Mesodermal cell (in vitro differentiated cells): Measurements from ENCODE around the gene GABBR2.

Source experiments
- H3K27ac ChIP-seq: 2 replicates; pipeline ENCODE4 v1.7.0; 2013; ENCODE audit warnings: mild to moderate bottlenecking, low read depth, low read length, moderate library complexity; ENCODE audit not compliant: severe bottlenecking
- H3K36me3 ChIP-seq: 2 replicates; pipeline ENCODE4 v1.7.1; 2013; ENCODE audit warnings: mild to moderate bottlenecking, low read length, moderate library complexity; ENCODE audit not compliant: control insufficient read depth, insufficient read depth
- H3K4me1 ChIP-seq: one replicate; pipeline ENCODE4 v1.7.1; 2013; ENCODE audit warnings: mild to moderate bottlenecking, low read length; ENCODE audit not compliant: insufficient read depth, control insufficient read depth, poor library complexity, severe bottlenecking
- H3K4me3 ChIP-seq: 2 replicates; pipeline ENCODE4 v1.7.0; 2013; ENCODE audit warnings: low read length, control low read depth, mild to moderate bottlenecking; ENCODE audit not compliant: insufficient read depth, poor library complexity, severe bottlenecking; ENCODE audit errors: extremely low read depth
- H3K9me3 ChIP-seq: 2 replicates; pipeline ENCODE4 v1.7.1; 2013; ENCODE audit warnings: mild to moderate bottlenecking, low read length, moderate library complexity; ENCODE audit not compliant: control insufficient read depth
- WGBS, 2 experiments: methylation state at CpG; one replicate each; pipeline ENCODE4 v1.1.5; 2013; ENCODE audit warnings: missing lambda C conversion rate in 2 of 2; ENCODE audit not compliant: insufficient coverage in 2 of 2; 5-methylcytosine and 5-hydroxymethylcytosine counted together

The GABBR2 gene

DNA sequence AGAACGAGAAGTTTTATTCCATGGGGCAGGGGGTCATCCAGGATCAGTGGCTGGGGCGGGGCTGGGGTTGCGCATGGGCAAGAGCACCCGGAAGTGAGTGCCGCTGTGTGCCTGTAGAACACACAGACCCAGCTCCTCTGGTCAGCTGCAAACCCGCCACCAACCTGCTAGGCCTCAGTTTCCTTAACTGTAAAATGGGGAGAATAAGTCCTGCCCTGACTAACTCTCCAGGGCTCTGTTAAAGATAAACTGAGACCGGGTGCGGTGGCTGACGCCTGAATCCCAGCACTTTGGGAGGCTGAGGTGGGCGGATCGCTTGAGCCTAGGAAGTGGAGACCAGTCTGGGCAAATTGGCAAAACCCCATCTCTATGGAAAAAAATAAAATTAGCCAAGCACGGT is 152.2 kb downstream of the GABBR2 start:
- Histone ChIP-seq H3K27ac (no peak overlapping the region), H3K4me3 (no peak overlapping the region), H3K4me1 (peaks cover 4% of the 10 kb centered on the region), H3K9me3 (no peaks in the 10 kb centered on the region), H3K36me3 (no peaks in the 10 kb centered on the region)
- WGBS, 2 experiments = 90 to 91% methylated on average over 11 to 12 of the region's 12 CpGs

DNA sequence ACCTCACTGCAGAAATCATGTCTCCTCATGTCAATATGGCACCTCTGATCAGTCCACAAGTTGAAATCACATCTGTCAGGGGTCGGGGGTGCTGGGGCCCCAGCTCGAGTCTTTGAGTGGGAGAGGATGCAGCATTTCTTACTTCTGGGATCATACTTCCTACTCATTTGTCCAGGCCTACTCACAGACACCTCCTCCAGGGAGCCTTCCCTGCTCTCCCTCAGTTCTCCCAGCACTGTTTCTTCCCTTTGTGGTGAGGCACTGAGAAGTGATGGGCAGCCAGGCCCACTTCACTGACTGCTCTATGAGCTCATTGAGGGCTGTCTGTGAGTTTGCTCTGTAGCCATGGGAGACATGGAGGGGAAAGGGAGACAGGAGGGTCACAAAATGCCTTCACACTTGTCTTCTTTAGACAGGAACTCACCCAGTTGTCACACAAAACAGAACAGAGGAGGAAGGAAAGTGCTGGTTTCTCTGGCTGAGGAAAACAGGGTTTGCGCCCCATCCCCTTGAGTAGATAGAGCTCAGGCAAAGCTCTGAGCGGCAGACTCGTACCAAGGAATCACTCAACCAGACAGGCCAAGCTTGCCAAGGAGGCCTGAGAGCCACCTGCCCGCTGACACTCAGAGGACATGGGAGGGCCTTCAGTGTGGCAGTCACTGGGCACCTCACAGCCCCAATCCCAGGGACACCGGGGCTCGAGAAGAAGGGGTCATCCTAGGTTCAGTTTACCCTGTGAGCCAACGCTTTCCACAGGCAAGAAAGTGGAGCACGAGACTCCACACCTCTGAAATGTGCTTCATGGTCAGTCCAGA is 152.9 kb downstream of the GABBR2 start:
- 88 to 89% methylated on average over 9 of the region's 10 CpGs for WGBS, 2 experiments
- Histone ChIP-seq H3K9me3 (no peaks in the 10 kb centered on the region), H3K27ac (no peak overlapping the region), H3K4me3 (no peak overlapping the region), H3K4me1 (peaks cover 4% of the 10 kb centered on the region), H3K36me3 (no peaks in the 10 kb centered on the region)

DNA sequence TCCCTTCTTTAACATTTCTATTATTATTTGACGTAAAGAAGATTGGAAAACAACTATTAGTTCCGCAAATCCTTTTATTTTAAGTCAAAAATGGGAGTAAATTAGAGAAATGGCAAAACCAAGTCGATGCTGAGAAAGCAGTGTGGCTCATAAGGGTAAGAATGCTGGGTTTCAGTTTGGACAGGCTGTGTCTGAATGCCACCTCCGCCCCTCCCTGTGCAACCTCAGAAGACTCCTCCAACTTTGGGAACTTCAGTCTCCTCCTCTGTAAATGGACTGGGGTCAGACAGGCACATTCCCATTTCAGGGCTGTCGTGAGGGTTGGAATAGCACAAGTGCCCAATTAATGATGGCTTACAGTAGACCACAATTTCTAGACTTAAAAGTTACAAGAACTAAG is 154.0 kb downstream of the GABBR2 start:
- 94 to 100% methylated on average over 1 to 2 of the region's 5 CpGs for WGBS, 2 experiments
- H3K36me3 ChIP-seq = no peaks in the 10 kb centered on the region
- no peak overlapping the region for H3K4me3 ChIP-seq
- no peak overlapping the region for H3K27ac ChIP-seq
- H3K4me1 ChIP-seq = peaks cover 4% of the 10 kb centered on the region
- no peaks in the 10 kb centered on the region for H3K9me3 ChIP-seq

DNA sequence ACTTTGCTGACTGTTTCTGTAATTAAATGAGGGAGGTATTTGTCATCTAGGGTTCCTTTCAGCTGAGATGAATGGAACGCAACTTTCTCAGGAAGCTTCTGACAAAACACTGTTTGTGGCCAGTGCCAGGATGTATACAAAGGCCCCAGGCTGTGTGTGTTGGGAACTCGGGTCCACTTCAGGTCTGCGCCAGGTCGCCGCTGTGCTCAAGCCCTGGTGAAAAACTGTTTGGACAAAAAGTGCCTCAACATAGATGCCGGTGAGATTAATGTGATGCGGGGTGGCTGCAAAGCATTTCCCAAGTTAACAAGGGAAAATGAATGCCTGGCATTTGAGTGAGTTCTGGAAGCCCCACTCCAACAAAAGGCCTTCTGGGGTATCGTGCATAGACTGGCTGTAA is 156.4 kb downstream of the GABBR2 start:
- Histone ChIP-seq H3K4me3 (no peak overlapping the region), H3K9me3 (no peaks in the 10 kb centered on the region), H3K27ac (no peak overlapping the region), H3K4me1 (peaks cover 4% of the 10 kb centered on the region), H3K36me3 (no peaks in the 10 kb centered on the region)
- 85 to 90% methylated on average over 7 of the region's 8 CpGs for WGBS, 2 experiments

DNA sequence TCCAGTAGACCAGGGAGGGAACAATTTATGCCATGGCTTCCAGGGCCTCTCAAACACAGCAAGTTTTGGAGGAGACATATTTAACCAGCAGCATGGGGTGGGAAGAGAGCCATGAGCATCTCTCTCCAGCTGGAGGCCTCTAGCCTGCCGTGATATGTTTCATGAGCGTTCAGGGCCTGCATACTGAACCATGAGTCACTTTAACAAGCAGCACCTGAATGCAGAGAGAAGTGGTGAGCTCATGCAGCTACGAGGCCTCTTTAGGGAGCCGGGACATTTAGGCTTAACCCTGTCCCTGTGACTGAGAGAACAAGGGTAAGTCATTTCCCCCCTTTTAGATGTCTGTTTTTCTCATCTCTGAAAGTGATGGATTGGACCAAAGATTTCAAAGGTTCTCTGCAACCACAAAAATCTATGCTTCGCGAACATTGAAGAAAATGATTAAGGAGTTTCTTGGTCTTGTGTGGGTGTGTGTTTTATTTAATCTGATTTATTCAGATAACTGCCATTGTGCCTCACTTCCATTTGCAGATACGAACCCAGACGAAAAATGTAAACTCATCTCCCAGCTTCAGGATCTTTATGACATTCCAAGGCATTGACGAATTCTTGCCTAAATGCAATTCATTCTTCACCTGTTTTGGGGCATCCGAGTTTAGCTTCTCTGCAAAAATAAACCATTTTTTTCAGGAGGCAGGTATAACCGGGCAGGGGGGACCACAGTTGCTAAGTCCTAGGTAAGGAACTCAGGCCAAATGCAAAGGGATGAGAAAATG is 157.0 kb downstream of the GABBR2 start:
- no peak overlapping the region for H3K4me3 ChIP-seq
- H3K36me3 ChIP-seq = no peaks in the 10 kb centered on the region
- H3K9me3 ChIP-seq = no peaks in the 10 kb centered on the region
- peaks cover 4% of the 10 kb centered on the region for H3K4me1 ChIP-seq
- WGBS, 2 experiments = 81 to 90% methylated on average over 7 to 8 of the region's 11 CpGs
- no peak overlapping the region for H3K27ac ChIP-seq

DNA sequence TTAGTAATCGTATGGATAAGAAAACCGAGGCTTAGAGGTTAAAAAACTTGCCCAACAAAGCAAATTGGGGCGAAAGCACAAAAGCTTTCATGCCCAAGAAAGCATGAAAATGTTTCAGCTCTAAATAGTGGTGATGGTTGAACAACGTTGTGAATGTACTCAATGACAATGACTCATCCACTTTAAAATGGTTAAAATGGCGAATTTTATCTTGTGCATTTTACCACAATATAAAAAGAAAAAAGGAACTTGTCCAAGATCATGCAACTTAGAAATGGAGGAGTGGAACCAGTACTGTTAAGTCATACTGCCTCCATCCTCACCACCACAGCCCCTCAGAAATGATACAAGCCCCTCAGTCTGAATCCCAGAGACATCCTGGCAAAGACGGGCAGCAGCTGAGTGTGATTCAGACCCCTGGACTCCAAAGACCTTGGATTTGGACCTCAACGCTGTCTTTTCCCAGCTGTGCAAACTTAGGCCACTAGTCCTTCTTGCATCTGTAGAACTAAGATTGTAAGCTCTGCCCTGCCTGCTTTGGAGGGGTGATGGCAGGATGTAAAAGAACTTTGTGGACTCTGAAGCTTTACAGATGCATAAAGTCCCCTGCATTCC is 158.4 kb downstream of the GABBR2 start:
- WGBS, 2 experiments = 91 to 93% methylated on average over 3 to 5 of the region's 7 CpGs
- Histone ChIP-seq H3K36me3 (no peaks in the 10 kb centered on the region), H3K4me3 (no peak overlapping the region)

DNA sequence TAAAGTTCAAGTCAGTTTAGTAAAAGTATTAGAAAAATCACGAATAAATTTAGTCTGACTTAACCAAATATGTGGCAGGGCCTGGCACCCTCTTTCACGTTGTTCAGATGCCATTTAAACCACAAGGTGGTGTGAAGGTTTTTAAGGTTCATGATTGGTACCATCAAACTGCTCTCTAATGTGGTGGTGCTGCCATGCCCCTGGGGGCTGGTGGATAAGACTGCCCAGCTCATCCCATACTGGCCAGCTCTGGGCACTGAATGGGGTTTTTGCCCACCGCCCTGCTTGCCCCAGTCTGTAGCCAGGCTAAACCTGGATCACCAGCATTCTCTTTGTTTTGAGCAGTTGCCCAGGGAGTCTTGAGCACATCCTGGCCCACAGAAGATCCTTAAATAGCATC is 159.3 kb downstream of the GABBR2 start:
- no peak overlapping the region for H3K27ac ChIP-seq
- WGBS, 2 experiments = 72 to 100% methylated on average over 2 to 3 of the region's 3 CpGs
- no peaks in the 10 kb centered on the region for H3K36me3 ChIP-seq
- H3K9me3 ChIP-seq = no peaks in the 10 kb centered on the region
- H3K4me3 ChIP-seq = no peak overlapping the region
- H3K4me1 ChIP-seq = peaks cover 4% of the 10 kb centered on the region

More for the DNA sequence above, 158.4 kb downstream of the GABBR2 start:
- Histone ChIP-seq H3K9me3 (no peaks in the 10 kb centered on the region), H3K27ac (no peak overlapping the region), H3K4me1 (peaks cover 4% of the 10 kb centered on the region)

DNA sequence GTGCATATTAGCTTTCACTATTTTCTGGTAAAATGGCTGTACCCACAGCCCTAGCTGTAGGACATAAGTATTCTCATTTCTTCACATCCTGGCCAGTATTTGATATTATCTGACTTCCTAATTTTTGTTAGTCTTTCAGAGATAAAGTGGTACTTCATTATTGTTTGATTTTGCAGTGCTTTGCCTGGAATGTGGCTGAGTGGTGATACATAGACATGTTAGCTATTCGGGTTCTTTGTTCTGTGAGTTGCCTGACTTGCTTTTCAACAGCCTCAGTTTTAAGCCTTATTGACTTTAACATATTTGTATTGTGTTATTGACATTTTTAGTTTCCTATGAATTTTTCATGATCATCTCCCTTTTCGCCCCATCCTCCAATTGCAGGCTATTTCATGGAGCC is 161.1 kb downstream of the GABBR2 start:
- H3K4me1 ChIP-seq = peaks cover 4% of the 10 kb centered on the region
- no peaks in the 10 kb centered on the region for H3K9me3 ChIP-seq
- H3K4me3 ChIP-seq = no peak overlapping the region
- H3K27ac ChIP-seq = no peak overlapping the region
- H3K36me3 ChIP-seq = no peaks in the 10 kb centered on the region
- WGBS, 2 experiments = no CpG with 5 or more reads among the region's 2 CpGs

DNA sequence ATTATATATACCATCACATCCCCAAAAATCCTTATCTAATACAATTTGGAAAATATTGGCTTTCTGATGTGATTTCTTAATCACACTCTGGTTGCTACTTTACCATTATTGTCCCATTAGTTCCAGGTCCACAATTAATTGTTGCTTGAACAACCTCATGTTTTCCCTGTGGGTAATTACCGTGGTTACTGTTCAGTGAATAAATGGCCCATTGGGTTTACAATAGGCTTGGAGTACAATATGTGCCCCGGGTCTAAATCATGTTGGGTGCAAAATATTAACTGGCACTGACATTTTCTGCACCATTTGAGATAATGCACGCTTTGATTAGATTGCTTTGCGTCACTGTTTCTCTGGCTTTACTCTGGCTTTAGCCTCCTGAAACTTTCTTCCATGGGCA is 163.7 kb downstream of the GABBR2 start:
- 85 to 100% methylated on average over 3 to 4 of the region's 4 CpGs for WGBS, 2 experiments
- H3K27ac ChIP-seq = no peak overlapping the region

DNA sequence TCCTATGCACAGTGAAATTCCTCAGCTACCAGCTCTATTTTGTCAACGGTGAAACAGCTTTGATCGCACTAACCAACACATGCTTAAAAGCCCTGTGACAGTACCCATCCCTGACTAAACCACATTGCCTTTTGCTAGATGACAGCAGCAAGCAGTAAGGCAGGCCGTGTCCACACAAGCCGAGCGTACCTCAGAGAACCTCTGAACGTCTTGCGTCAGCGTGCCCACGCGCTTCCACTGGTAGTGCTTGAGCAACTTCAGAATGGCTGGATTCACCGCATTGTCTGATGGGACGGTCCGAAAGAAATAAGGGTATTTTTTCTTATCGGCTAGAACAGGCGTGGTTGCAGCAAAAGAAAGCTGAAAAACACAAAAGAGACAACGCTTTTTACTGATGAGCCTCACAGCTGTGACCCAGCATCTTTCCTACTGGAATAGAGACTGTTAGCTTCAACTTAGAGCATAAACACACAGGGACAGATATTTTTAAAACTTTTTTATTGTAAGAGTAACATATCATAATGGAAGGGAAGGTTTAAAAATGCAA is 167.0 kb downstream of the GABBR2 start:
- Histone ChIP-seq H3K4me1 (no peaks in the 10 kb centered on the region), H3K9me3 (no peaks in the 10 kb centered on the region), H3K36me3 (no peaks in the 10 kb centered on the region), H3K27ac (no peak overlapping the region), H3K4me3 (no peak overlapping the region)
- WGBS, 2 experiments = 95 to 96% methylated on average over 16 of the region's 16 CpGs

More for the DNA sequence above, 163.7 kb downstream of the GABBR2 start:
- Histone ChIP-seq H3K36me3 (no peaks in the 10 kb centered on the region), H3K4me3 (no peak overlapping the region), H3K9me3 (no peaks in the 10 kb centered on the region), H3K4me1 (no peaks in the 10 kb centered on the region)
